C4-2B (cell line): ENCODE results near the gene CLC.

Source experiments
- H3K27ac ChIP-seq: fragments of 450-650 bp; 2 replicates; pipeline ENCODE4 v1.5.1; 2017
- CTCF ChIP-seq: fragments of 450-650 bp; conservative IDR thresholded peaks from 2 replicates; pipeline ENCODE4 v1.5.1; 2017; ENCODE audit warnings: mild to moderate bottlenecking
- ZFX ChIP-seq: fragments of 450-650 bp; IDR thresholded peaks from 2 replicates; pipeline ENCODE4 v1.6.1; 2017

Gene CLC

DNA sequence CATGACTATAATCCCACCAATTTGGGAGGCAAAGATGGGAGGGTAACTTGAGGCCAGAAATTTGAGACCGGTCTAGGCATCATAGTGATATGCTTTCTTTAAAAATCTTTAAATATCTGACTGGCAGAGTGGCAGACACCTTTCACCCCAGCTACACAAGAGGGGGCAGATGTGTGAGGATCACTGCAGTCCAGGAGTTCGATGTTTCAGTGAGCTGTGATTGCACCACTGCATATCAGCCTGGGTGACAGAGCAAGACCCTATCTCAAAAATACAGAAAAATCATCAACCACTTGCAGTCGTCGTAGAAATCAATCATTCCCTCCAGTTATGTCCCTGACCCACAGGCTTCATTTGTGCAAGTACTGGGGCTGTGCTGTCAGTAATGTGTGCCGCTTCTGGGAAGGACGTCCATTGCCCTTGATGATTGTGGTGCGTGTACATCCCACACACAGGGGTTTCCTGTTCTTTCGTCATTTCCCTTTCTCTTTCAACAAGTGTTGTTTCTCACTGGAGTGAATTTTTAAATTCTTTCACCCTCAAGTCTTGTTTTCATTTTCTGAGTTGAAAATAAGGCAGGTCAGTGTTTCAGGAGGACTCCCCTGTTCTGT, 32.1 kb downstream of the CLC start:
- TF ChIP-seq CTCF (no peak), ZFX (no peak)
- H3K27ac ChIP-seq = no peak overlapping the region

- no peak for TF ChIP-seq CTCF
- no peak for TF ChIP-seq ZFX
- H3K27ac ChIP-seq = no peak within 1 kb of the TSS
Observed at GRCh38 chr19:39704181-39705044, 33.4 kb downstream of the CLC start, which contains the start of gene LGALS14. Gene LGALS14 (plus strand): TSS chr19:39704481. CDS start chr19:39704529, 48 bp downstream.

DNA sequence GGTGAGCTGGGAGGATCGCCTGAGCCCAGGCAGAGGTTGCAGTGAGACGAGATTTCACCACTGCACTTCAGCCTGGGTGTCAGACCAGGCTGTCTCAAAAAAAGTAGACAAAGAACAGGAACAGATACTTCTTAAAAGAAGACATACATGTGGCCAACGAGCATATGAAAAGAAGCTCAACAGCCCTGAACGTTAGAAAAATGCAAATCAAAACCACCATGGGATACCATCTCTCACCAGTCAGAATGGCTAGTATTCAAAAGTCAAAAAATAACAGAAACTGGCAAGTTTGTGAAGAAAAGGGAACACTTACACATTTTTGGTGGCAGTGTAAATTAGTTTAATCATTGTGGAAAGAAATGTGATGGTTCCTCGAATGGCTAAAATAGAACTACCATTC, 36.5 kb downstream of the CLC start:
- TF ChIP-seq ZFX (no peak), CTCF (no peak)
- no peak overlapping the region for H3K27ac ChIP-seq

- no peak for TF ChIP-seq ZFX
- TF ChIP-seq CTCF = no peak
- H3K27ac ChIP-seq = no peak overlapping the region
Observed at GRCh38 chr19:39698535-39698934, 39.3 kb downstream of the CLC start.

- TF ChIP-seq ZFX = no peak
- TF ChIP-seq CTCF = no peak
- no peak overlapping the region for H3K27ac ChIP-seq
Observed at GRCh38 chr19:39696387-39696786, 41.4 kb downstream of the CLC start.

GRCh38 chr19:39695759-39696158, 42.1 kb downstream of the CLC start:
- no peak overlapping the region for H3K27ac ChIP-seq
- no peak for TF ChIP-seq CTCF
- no peak for TF ChIP-seq ZFX

DNA sequence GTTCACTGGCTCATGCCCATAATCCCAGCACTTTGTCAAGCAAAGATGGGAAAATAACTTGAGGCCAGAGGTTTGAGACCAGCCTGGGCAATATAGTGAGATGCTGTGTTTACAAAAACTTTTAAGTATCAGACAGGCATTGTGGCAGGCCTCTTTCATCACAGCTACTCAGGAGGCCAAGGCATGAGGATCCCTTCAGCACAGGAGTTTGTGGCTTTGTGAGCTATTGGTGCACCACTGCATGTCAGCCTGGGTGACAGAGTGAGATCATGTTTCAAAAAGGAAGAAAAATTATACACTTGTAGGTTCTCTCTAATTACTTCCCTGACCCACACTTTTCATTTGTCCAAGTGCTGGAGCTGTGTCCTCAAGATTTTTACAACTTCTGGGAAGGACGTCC, 45.0 kb downstream of the CLC start:
- TF ChIP-seq CTCF = no peak
- no peak for TF ChIP-seq ZFX
- H3K27ac ChIP-seq = no peak overlapping the region
